Liver (tissue), 9 donors: ENCODE data around the gene CRYBA1. TPM values are rescaled to one million over a fixed set of nuclear protein-coding genes. Genes with fewer than 3 reads are reported as not detected.

Experiments used
- DNase-seq: peaks from one replicate; pipeline ENCODE4 v3.0.0-alpha.2; 2017; ENCODE audit warnings: low spot score
- H3K27ac ChIP-seq, 2 donors: one replicate each; pipeline ENCODE4 v1.7.0; 2013; ENCODE audit warnings: inconsistent platforms in 2 of 2, low read length in 2 of 2, control low read depth in 1 of 2, low read depth in 1 of 2, mild to moderate bottlenecking in 1 of 2
- H3K27me3 ChIP-seq, 4 donors: one replicate each; pipeline versions ENCODE4 v1.6.1 to v1.7.0; 2013; ENCODE audit warnings: low read length in 3 of 4, inconsistent platforms in 1 of 4, mild to moderate bottlenecking in 1 of 4, moderate library complexity in 1 of 4; ENCODE audit not compliant: control insufficient read depth in 4 of 4, insufficient read depth in 4 of 4
- H3K36me3 ChIP-seq, 4 donors: one replicate each; pipeline versions ENCODE4 v1.6.1 to v1.7.0; 2013; ENCODE audit warnings: low read length in 3 of 4, mild to moderate bottlenecking in 3 of 4, low read depth in 1 of 4, moderate library complexity in 1 of 4; ENCODE audit not compliant: control insufficient read depth in 4 of 4, insufficient read depth in 3 of 4
- H3K4me1 ChIP-seq, 4 donors: one replicate each; pipeline versions ENCODE4 v1.6.1 to v1.7.0; 2013; ENCODE audit warnings: low read length in 3 of 4, mild to moderate bottlenecking in 3 of 4, moderate library complexity in 1 of 4; ENCODE audit not compliant: control insufficient read depth in 4 of 4, insufficient read depth in 4 of 4
- H3K4me3 ChIP-seq, 3 donors: one replicate each; pipeline versions ENCODE4 v1.6.1 to v1.7.0; 2013; ENCODE audit warnings: low read length in 3 of 3, control low read depth in 1 of 3, low read depth in 1 of 3, mild to moderate bottlenecking in 1 of 3
- H3K9ac ChIP-seq, 2 donors: one replicate each; pipeline ENCODE4 v1.7.0; 2013; ENCODE audit warnings: low read length in 2 of 2, mild to moderate bottlenecking in 2 of 2, moderate library complexity in 2 of 2, control low read depth in 1 of 2, low read depth in 1 of 2
- H3K9me3 ChIP-seq, 4 donors: one replicate each; pipeline versions ENCODE4 v1.6.1 to v1.7.0; 2013; ENCODE audit warnings: low read length in 3 of 4; ENCODE audit not compliant: control insufficient read depth in 4 of 4
- ATF3 ChIP-seq: IDR thresholded peaks from 2 replicates; pipeline ENCODE4 v1.6.1; 2016; ENCODE audit warnings: antibody characterized with exemption
- EGR1 ChIP-seq, 2 donors: IDR thresholded peaks; 2 replicates each; pipeline ENCODE4 v1.6.1; 2016 to 2018; ENCODE audit warnings: antibody characterized with exemption in 2 of 2, low read depth in 2 of 2
- FOXA1 ChIP-seq: IDR thresholded peaks from 2 replicates; pipeline ENCODE4 v1.6.1; 2016; ENCODE audit warnings: antibody characterized with exemption
- FOXA2 ChIP-seq: IDR thresholded peaks from 2 replicates; pipeline ENCODE4 v1.6.1; 2016; ENCODE audit warnings: antibody characterized with exemption
- GABPA ChIP-seq, 2 donors: IDR thresholded peaks in 1 of 2; conservative IDR thresholded peaks in 1 of 2; 2 replicates each; pipeline ENCODE4 v1.6.1; 2016; ENCODE audit warnings: antibody characterized with exemption in 2 of 2, mild to moderate bottlenecking in 1 of 2, moderate library complexity in 1 of 2
- HNF4A ChIP-seq, 2 donors: conservative IDR thresholded peaks; 2 replicates each; pipeline ENCODE4 v1.6.1; 2016; ENCODE audit warnings: antibody characterized with exemption in 2 of 2, mild to moderate bottlenecking in 2 of 2
- HNF4G ChIP-seq: IDR thresholded peaks from 2 replicates; pipeline ENCODE4 v1.6.1; 2016; ENCODE audit warnings: antibody characterized with exemption
- JUND ChIP-seq, 2 donors: IDR thresholded peaks; 2 replicates each; pipeline ENCODE4 v1.6.1; 2016; ENCODE audit warnings: antibody characterized with exemption in 2 of 2
- NR2F2 ChIP-seq: IDR thresholded peaks from 2 replicates; pipeline ENCODE4 v1.6.1; 2016; ENCODE audit warnings: antibody characterized with exemption
- RAD21 ChIP-seq, 2 donors: IDR thresholded peaks; 2 replicates each; pipeline ENCODE4 v1.6.1; 2016; ENCODE audit warnings: antibody characterized with exemption in 2 of 2, mild to moderate bottlenecking in 2 of 2
- REST ChIP-seq: IDR thresholded peaks from 2 replicates; pipeline ENCODE4 v1.6.1; 2016; ENCODE audit warnings: antibody characterized with exemption, mild to moderate bottlenecking
- RXRA ChIP-seq, 2 donors: IDR thresholded peaks; 2 replicates each; pipeline ENCODE4 v1.6.1; 2017 to 2018; ENCODE audit warnings: antibody characterized with exemption in 2 of 2, mild to moderate bottlenecking in 1 of 2
- SP1 ChIP-seq: IDR thresholded peaks from 2 replicates; pipeline ENCODE4 v1.6.1; 2018; ENCODE audit warnings: antibody characterized with exemption, mild to moderate bottlenecking
- TAF1 ChIP-seq: conservative IDR thresholded peaks from 2 replicates; pipeline ENCODE4 v1.6.1; 2016; ENCODE audit warnings: antibody characterized with exemption, mild to moderate bottlenecking
- YY1 ChIP-seq: IDR thresholded peaks from 2 replicates; pipeline ENCODE4 v1.6.1; 2016; ENCODE audit warnings: antibody characterized with exemption, mild to moderate bottlenecking
- WGBS: extraction: QIAGEN DNeasy Blood & Tissue Kit; methylation state at CpG from one replicate; pipeline ENCODE4 v1.1.7; 2013; 5-methylcytosine and 5-hydroxymethylcytosine counted together
- polyA plus RNA-seq, 2 donors: library from polyadenylated mRNA; stranded (reverse) in 1 of 2; unstranded in 1 of 2; fragments of 200-250 nt in 1 of 2; fragments of >200 nt in 1 of 2; fragmentation: Nextera tagmentation in 1 of 2; extraction: Ambion mirVana in 1 of 2; gene quantifications; one replicate each; pipeline versions ENCODE4 v1.2.1 to v1.2.3, GENCODE V29; 2013 to 2015
- total RNA-seq, 2 donors: library from RNA; depleted of rRNA; stranded (reverse); fragments of >200 nt; gene quantifications; one replicate each; pipeline ENCODE4 v1.2.3, GENCODE V29; 2014
- TF ChIP-seq, protein P1 (sequence below): IDR thresholded peaks from 2 replicates; pipeline ENCODE4 v1.6.1; 2016; ENCODE audit warnings: antibody characterized with exemption
- TF ChIP-seq, protein P2 (sequence below): IDR thresholded peaks from 2 replicates; pipeline ENCODE4 v1.6.1; 2016; ENCODE audit warnings: antibody characterized with exemption
- donor health status: healthy.
- donor health status: healthy.
- donor health status: healthy.
- donor health status: healthy.
- donor health status: healthy.

Gene CRYBA1
- total and polyA plus RNA-seq, 4 donors: not detected

DNA sequence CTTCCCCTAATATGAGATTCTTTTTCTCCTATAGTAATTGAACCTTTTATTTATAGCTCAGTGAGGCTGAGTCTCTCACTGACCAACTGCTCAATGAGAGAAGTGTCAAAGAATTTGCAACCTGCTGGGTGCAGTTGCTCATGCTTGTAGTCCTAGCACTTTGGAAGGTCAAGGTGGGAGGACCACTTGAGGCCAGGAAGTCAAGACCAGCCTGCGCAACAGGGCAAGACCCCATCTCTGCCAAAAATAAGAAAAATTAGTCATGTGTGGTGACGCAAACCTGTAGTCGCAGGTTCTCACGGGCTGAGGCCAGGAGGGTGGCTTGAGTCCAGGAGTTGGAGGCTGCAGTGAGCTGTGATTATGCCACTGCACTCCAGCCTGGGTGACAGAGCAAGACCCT is 30.9 kb upstream of the CRYBA1 start:
- no peak overlapping the region for H3K9ac ChIP-seq
- no peak for DNase-seq
- H3K4me1 ChIP-seq: peaks cover 0 to 8% (median 7%) of the 10 kb centered on the region in 4 donors
- H3K27me3 ChIP-seq: no peaks in the 10 kb centered on the region
- no peak for TF ChIP-seq NR2F2
- TF ChIP-seq EGR1 (IDR thresholded peaks at IDR 0.05; ENCODE audit: low read depth in 2 of 2): no peak
- 83% methylated on average over 4 of the region's 4 CpGs for WGBS
- H3K36me3 ChIP-seq: no peaks in the 10 kb centered on the region
- H3K4me3 ChIP-seq: no peak overlapping the region
- no peak overlapping the region for H3K27ac ChIP-seq
- no peaks in the 10 kb centered on the region for H3K9me3 ChIP-seq

DNA sequence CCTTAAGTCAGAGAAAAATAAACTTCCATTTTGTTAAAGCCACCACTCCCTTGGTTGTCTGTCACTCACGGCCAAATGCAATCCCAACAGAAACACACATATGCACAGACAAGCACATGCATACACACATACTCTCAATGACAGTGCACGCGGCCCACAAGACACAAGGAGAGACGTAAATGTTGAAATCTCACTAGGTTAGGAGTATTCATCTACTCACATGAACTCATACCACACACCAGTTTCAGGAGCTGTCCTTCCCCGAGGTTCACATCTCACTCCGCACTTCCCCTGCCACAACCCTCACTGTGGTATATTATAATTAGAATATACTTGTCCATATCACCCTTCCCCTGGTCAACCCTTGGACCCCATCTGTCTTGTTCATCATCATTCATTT is 30.5 kb upstream of the CRYBA1 start:
- H3K27ac ChIP-seq: no peak overlapping the region
- no peaks in the 10 kb centered on the region for H3K27me3 ChIP-seq
- no peak for DNase-seq
- TF ChIP-seq SP1: no peak
- TF ChIP-seq, protein P1, sequence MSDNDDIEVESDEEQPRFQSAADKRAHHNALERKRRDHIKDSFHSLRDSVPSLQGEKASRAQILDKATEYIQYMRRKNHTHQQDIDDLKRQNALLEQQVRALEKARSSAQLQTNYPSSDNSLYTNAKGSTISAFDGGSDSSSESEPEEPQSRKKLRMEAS: no peak
- no peak for TF ChIP-seq EGR1 (IDR thresholded peaks at IDR 0.05; ENCODE audit: low read depth in 2 of 2)
- no peak for TF ChIP-seq RAD21 (IDR thresholded peaks at IDR 0.05)
- TF ChIP-seq GABPA (IDR thresholded peaks at IDR 0.05 in 1 of 2, conservative IDR thresholded peaks at IDR 0.05 in 1 of 2): no peak
- TF ChIP-seq HNF4G: no peak
- TF ChIP-seq HNF4A (conservative IDR thresholded peaks at IDR 0.05): no peak
- TF ChIP-seq REST: no peak
- no peak for TF ChIP-seq RXRA (IDR thresholded peaks at IDR 0.05)
- no peak for TF ChIP-seq ATF3
- no peak for TF ChIP-seq TAF1
- TF ChIP-seq FOXA2: no peak
- TF ChIP-seq FOXA1: no peak
- H3K9me3 ChIP-seq: no peaks in the 10 kb centered on the region
- no peak overlapping the region for H3K4me3 ChIP-seq
- 77% methylated on average over 6 of the region's 6 CpGs for WGBS
- no peaks in the 10 kb centered on the region for H3K36me3 ChIP-seq
- H3K9ac ChIP-seq: no peak overlapping the region
- peaks cover 0 to 8% (median 7%) of the 10 kb centered on the region in 4 donors for H3K4me1 ChIP-seq

- DNase-seq: no peak
- 95% methylated on average over 5 of the region's 5 CpGs for WGBS
- Histone ChIP-seq H3K9me3 (no peaks in the 10 kb centered on the region), H3K27ac (no peak overlapping the region), H3K4me1 (peaks cover 0 to 8% (median 7%) of the 10 kb centered on the region in 4 donors), H3K4me3 (no peak overlapping the region), H3K9ac (no peak overlapping the region), H3K27me3 (no peaks in the 10 kb centered on the region), H3K36me3 (no peaks in the 10 kb centered on the region)
- no peak for TF ChIP-seq RXRA (IDR thresholded peaks at IDR 0.05)
- TF ChIP-seq HNF4G: no peak
- no peak for TF ChIP-seq JUND (IDR thresholded peaks at IDR 0.05)
- TF ChIP-seq EGR1 (IDR thresholded peaks at IDR 0.05; ENCODE audit: low read depth in 2 of 2): no peak
- no peak for TF ChIP-seq HNF4A (conservative IDR thresholded peaks at IDR 0.05)
- no peak for TF ChIP-seq REST
- TF ChIP-seq, protein P2, sequence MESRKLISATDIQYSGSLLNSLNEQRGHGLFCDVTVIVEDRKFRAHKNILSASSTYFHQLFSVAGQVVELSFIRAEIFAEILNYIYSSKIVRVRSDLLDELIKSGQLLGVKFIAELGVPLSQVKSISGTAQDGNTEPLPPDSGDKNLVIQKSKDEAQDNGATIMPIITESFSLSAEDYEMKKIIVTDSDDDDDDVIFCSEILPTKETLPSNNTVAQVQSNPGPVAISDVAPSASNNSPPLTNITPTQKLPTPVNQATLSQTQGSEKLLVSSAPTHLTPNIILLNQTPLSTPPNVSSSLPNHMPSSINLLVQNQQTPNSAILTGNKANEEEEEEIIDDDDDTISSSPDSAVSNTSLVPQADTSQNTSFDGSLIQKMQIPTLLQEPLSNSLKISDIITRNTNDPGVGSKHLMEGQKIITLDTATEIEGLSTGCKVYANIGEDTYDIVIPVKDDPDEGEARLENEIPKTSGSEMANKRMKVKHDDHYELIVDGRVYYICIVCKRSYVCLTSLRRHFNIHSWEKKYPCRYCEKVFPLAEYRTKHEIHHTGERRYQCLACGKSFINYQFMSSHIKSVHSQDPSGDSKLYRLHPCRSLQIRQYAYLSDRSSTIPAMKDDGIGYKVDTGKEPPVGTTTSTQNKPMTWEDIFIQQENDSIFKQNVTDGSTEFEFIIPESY: no peak
- no peak for TF ChIP-seq YY1
- no peak for TF ChIP-seq FOXA1
- TF ChIP-seq TAF1: no peak
- no peak for TF ChIP-seq SP1
- TF ChIP-seq ATF3: no peak
- no peak for TF ChIP-seq RAD21 (IDR thresholded peaks at IDR 0.05)
- no peak for TF ChIP-seq FOXA2
- no peak for TF ChIP-seq GABPA (IDR thresholded peaks at IDR 0.05 in 1 of 2, conservative IDR thresholded peaks at IDR 0.05 in 1 of 2)
These were observed 29.8 kb upstream of the CRYBA1 start for GRCh38 chr17:29216856-29217255.
